Esophagus squamous epithelium (tissue), 4 donors: Measurements from ENCODE around the gene BTG3.

Source experiments
- CTCF ChIP-seq, 6 experiments: fragments of 450-650 bp in 4 of 6; fragments of 200-600 bp in 2 of 6; sonication (generic) in 2 of 6; IDR thresholded peaks; one replicate each; pipeline ENCODE4 v1.5.1; 2016 to 2019; ENCODE audit warnings: antibody characterized with exemption in 6 of 6, mild to moderate bottlenecking in 4 of 6, moderate library complexity in 4 of 6
- POLR2A ChIP-seq, 4 donors: fragments of 450-650 bp; IDR thresholded peaks; one replicate each; pipeline ENCODE4 v1.6.1; 2017; ENCODE audit warnings: antibody characterized with exemption in 4 of 4, mild to moderate bottlenecking in 4 of 4, moderate library complexity in 3 of 4

GRCh38 chr21:17646790-17647189 is 34.1 kb upstream of the BTG3 start:
- TF ChIP-seq POLR2A (IDR thresholded peaks at IDR 0.05) (no peak), CTCF (IDR thresholded peaks at IDR 0.05) (no peak)
